Stimulated activated CD4-positive, alpha-beta T cell treated with anti-CD3 and anti-CD28 coated beads, Interleukin-4, amount 100 ng/mL, for 4 hours (primary cell): ENCODE measurements around the gene ST14.
"Not testable (repeated sequence)": the region's sequence is repeated elsewhere in the genome, so short reads cannot be mapped to it uniquely, and the experiment has no call there.

Experiments
- DNase-seq, 2 experiments: peaks; one replicate each; pipeline ENCODE4 v3.0.0-alpha.2; 2020

Gene ST14

GRCh38 chr11:130190371-130190881, 30.8 kb downstream of the ST14 start:
- DNase-seq: no peak

GRCh38 chr11:130191896-130192295, 32.3 kb downstream of the ST14 start:
- DNase-seq: no peak

- no peak for DNase-seq
These were observed 33.3 kb downstream of the ST14 start for GRCh38 chr11:130192845-130193267.

GRCh38 chr11:130193551-130193950, 34.0 kb downstream of the ST14 start:
- not testable (repeated sequence) for DNase-seq

- DNase-seq: no peak
These were observed 34.9 kb downstream of the ST14 start for GRCh38 chr11:130194241-130195023.

GRCh38 chr11:130197386-130198035, 37.9 kb downstream of the ST14 start:
- no peak for DNase-seq

GRCh38 chr11:130198292-130198691, 38.7 kb downstream of the ST14 start:
- DNase-seq: no peak

GRCh38 chr11:130198964-130199363, 39.4 kb downstream of the ST14 start:
- no peak for DNase-seq

- no peak for DNase-seq
These were observed 40.2 kb downstream of the ST14 start for GRCh38 chr11:130199792-130200191.

- DNase-seq: no peak
These were observed 41.4 kb downstream of the ST14 start for GRCh38 chr11:130201026-130201425.

- DNase-seq: no peak
These were observed 42.6 kb downstream of the ST14 start for GRCh38 chr11:130202009-130202817.

GRCh38 chr11:130202818-130203689, 43.5 kb downstream of the ST14 start:
- no peak for DNase-seq

- no peak for DNase-seq
These were observed 44.5 kb downstream of the ST14 start for GRCh38 chr11:130203766-130204702.

GRCh38 chr11:130204703-130205095, 45.1 kb downstream of the ST14 start:
- DNase-seq: no peak

GRCh38 chr11:130206141-130206540, 46.6 kb downstream of the ST14 start:
- no peak for DNase-seq

- no peak for DNase-seq
These were observed 48.9 kb downstream of the ST14 start for GRCh38 chr11:130208241-130209127.

GRCh38 chr11:130209128-130209932, 49.7 kb downstream of the ST14 start:
- DNase-seq: no peak

GRCh38 chr11:130209954-130210854, 50.6 kb downstream of the ST14 start:
- no peak for DNase-seq
